Left lung (tissue), 10 donors: ENCODE data around the gene CDC42EP4. TPM values are rescaled to one million over a fixed set of nuclear protein-coding genes. Genes with fewer than 3 reads are reported as not detected.
A peak's percentile ranks its signal among the peaks of the same experiment; 100 is the strongest.

ENCODE experiments used
- ATAC-seq: fragments of 200-7000 bp; cut with Tn5 transposase; one replicate; pipeline ENCODE4 v1.9.1; 2020; ENCODE audit warnings: moderate library complexity
- DNase-seq, 4 donors: peaks; one replicate each; pipeline ENCODE4 v3.0.0-alpha.2; 2013 to 2020
- H3K27ac ChIP-seq, 2 donors: fragments of 200-600 bp; sonication (generic) in 1 of 2; one replicate each; pipeline versions ENCODE4 v1.5.0 to v1.8.0; 2020 to 2021
- H3K27me3 ChIP-seq, 2 donors: fragments of 200-600 bp; sonication (generic) in 1 of 2; one replicate each; pipeline versions ENCODE4 v1.5.0 to v1.8.0; 2020 to 2021
- H3K36me3 ChIP-seq, 2 donors: fragments of 200-600 bp; sonication (generic) in 1 of 2; one replicate each; pipeline versions ENCODE4 v1.5.0 to v1.8.0; 2020 to 2021
- H3K4me1 ChIP-seq, 2 donors: fragments of 200-600 bp; one replicate each; pipeline ENCODE4 v1.8.0; 2021
- H3K4me3 ChIP-seq, 2 donors: fragments of 200-600 bp; sonication (generic) in 1 of 2; one replicate each; pipeline versions ENCODE4 v1.5.0 to v1.8.0; 2020 to 2021; ENCODE audit warnings: mild to moderate bottlenecking in 1 of 2
- H3K9me3 ChIP-seq, 2 donors: fragments of 200-600 bp; sonication (generic) in 1 of 2; one replicate each; pipeline versions ENCODE4 v1.5.0 to v1.8.0; 2020 to 2021
- CTCF ChIP-seq, 2 donors: fragments of 200-600 bp; sonication (generic) in 1 of 2; IDR thresholded peaks; one replicate each; pipeline versions ENCODE4 v1.5.0 to v1.8.0; 2021; ENCODE audit warnings: antibody characterized with exemption in 2 of 2
- intact Hi-C, 2 donors: fragments of 100-400 bp; cut with DNase I; formaldehyde crosslinking; loops; one replicate each; pipeline versions ENCODE4 v1.11.2 to v1.14.2; 2022
- polyA plus RNA-seq, 6 donors: library from polyadenylated mRNA; unstranded; fragments of 120-200 nt; gene quantifications; one replicate each; pipeline ENCODE4 v1.2.1, GENCODE V29; 2013; ENCODE audit not compliant: insufficient read length in 6 of 6
- total RNA-seq, 2 donors: library from RNA; stranded (reverse); fragmentation: NEBNext Ultra II Directional; extraction: Animal tissue kit (Norgen Biotek cat#: 25700); gene quantifications; one replicate each; pipeline ENCODE4 v1.2.1, GENCODE V29; 2021
- donor health status: DM: no; HTN: yes; CAD: no.
- donor health status: DM: no; HTN: no; CAD: no.

The CDC42EP4 gene
- total and polyA plus RNA-seq, 8 donors: 30.2 to 86.3 (median 67.1) TPM

DNA sequence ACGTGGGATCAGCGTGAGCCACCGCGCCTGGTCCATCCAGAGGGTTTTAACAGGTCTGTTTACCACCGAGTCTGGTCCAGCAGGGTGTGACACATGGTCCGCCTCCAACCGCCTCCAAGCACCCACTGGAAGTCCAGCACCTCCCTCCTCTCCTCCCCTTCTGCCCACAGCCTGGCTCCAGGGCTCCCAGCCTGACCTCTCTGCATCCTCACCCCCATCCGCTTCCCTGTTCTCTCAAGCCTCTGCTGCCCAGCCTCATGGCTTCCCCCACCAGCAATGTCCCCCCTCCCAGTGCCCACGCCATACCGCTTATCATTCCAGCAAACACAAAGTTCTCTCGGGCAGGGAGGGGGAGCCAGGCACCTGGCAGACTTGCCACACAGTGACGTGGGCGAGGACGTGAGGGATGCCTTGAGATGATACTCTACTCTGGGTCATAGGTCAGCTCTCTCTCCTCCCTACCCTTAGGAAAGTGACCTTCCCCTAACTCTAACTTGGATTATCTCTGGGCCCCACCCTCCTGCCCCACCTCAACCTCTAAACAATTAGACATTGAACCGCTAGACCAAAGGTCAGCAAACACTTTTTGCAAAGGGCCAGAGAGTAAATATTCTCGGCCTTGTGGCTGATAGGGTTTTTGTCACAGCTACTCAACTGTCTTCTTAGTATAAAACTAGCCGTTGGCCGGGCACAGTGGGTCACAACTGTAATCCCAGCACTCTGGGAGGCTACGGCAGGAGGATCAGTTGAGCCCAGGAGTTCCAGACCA is 23.1 kb downstream of the CDC42EP4 start:
- Histone ChIP-seq H3K27ac (peak overlapping the region; percentile 29 to 65), H3K36me3 (peaks cover 0 to 30% of the 10 kb centered on the region in 2 donors), H3K4me3 (no peak overlapping the region), H3K9me3 (no peaks in the 10 kb centered on the region), H3K4me1 (peaks cover 23 to 73% of the 10 kb centered on the region in 2 donors), H3K27me3 (no peaks in the 10 kb centered on the region)
- DNase-seq (peak in 2 of 4 donors; percentile 74 to 81), ATAC-seq (peak; percentile 78)
- intact Hi-C loops: no loop called here
- no peak for TF ChIP-seq CTCF (IDR thresholded peaks at IDR 0.05)

- Histone ChIP-seq H3K36me3 (peaks cover 0 to 40% of the 10 kb centered on the region in 2 donors), H3K27me3 (no peaks in the 10 kb centered on the region), H3K4me1 (peaks cover 14 to 54% of the 10 kb centered on the region in 2 donors), H3K9me3 (no peaks in the 10 kb centered on the region), H3K27ac (no peak overlapping the region), H3K4me3 (no peak overlapping the region)
- TF ChIP-seq CTCF (IDR thresholded peaks at IDR 0.05): no peak
- DNase-seq (peak in 1 of 4 donors; percentile 51), ATAC-seq (no peak)
- intact Hi-C loops: no loop called here
These were observed 24.9 kb downstream of the CDC42EP4 start for GRCh38 chr17:73286863-73287296.

DNA sequence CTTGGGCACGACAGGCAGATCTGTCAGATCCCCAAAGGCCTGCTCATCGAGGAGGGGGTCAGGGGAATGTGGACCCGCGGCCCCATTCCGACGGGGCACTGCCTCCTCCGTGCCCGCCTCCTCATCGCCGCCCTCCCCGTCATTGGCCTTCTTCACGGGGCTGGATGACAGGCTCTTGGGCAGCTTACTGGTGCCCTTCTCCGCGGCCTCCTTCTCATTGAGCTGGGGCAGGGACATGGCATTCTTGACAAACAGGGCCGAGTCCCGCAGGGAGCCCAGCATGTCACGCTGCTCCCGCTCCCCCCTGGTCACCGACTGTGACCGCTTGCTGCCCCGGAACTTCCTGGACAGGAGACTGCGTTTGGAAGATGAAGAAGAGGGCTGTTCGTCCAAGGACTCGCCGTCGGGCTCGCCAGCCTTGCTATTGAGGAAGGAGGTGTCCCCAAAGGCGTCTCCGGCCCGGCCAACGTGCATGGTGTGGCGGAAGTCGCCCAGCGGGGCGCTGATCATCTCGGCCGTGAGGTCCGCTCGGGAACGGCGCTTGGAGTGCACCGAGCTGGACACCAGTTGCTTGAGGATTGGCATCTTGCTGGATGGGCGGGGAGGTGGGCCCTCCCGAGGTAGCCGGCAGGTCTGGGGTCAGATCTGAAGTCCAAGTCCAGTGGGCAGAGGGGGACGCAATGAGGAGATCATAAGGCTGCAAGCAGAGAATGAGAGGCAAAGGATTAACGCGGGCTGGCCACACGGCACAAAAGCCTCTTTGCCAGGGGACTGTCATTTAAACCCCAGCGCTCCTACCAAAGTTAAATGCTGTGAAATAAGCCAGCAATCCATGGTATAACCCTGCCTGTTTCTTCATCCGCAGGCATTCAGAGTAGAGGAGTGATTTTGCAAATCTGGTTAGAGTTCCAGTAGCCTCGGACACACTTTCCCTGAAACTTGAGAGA is 25.6 kb downstream of the CDC42EP4 start:
- ATAC-seq (no peak), DNase-seq (peak in 1 of 4 donors; percentile 81)
- Histone ChIP-seq H3K4me3 (no peak overlapping the region), H3K36me3 (peaks cover 0 to 44% of the 10 kb centered on the region in 2 donors), H3K27ac (no peak overlapping the region), H3K4me1 (peaks cover 7 to 47% of the 10 kb centered on the region in 2 donors), H3K27me3 (no peaks in the 10 kb centered on the region), H3K9me3 (no peaks in the 10 kb centered on the region)
- intact Hi-C loops: no loop called here
- no peak for TF ChIP-seq CTCF (IDR thresholded peaks at IDR 0.05)

GRCh38 chr17:73285603-73285908 is 26.2 kb downstream of the CDC42EP4 start:
- Histone ChIP-seq H3K9me3 (no peaks in the 10 kb centered on the region), H3K4me1 (peaks cover under 1 to 41% of the 10 kb centered on the region in 2 donors), H3K27ac (no peak overlapping the region), H3K36me3 (peaks cover 0 to 44% of the 10 kb centered on the region in 2 donors), H3K4me3 (no peak overlapping the region), H3K27me3 (no peaks in the 10 kb centered on the region)
- ATAC-seq (no peak), DNase-seq (peak in 1 of 4 donors; percentile 70)
- no peak for TF ChIP-seq CTCF (IDR thresholded peaks at IDR 0.05)
- intact Hi-C loops: no loop called here
